ENCODE results near the gene ARMC12.

The ARMC12 gene

GRCh38 chr6:35775031-35775430 is 38.2 kb downstream of the ARMC12 start:
- Histone ChIP-seq H3K4me1 (no peaks in the 10 kb centered on the region), H3K9me3 (no peaks in the 10 kb centered on the region), H3K36me3 (no peaks in the 10 kb centered on the region), H3K27me3 (no peaks in the 10 kb centered on the region), H3K4me3 (ENCODE audit: low read depth, low read length) (no peak overlapping the region)
- TF ChIP-seq, protein P1, sequence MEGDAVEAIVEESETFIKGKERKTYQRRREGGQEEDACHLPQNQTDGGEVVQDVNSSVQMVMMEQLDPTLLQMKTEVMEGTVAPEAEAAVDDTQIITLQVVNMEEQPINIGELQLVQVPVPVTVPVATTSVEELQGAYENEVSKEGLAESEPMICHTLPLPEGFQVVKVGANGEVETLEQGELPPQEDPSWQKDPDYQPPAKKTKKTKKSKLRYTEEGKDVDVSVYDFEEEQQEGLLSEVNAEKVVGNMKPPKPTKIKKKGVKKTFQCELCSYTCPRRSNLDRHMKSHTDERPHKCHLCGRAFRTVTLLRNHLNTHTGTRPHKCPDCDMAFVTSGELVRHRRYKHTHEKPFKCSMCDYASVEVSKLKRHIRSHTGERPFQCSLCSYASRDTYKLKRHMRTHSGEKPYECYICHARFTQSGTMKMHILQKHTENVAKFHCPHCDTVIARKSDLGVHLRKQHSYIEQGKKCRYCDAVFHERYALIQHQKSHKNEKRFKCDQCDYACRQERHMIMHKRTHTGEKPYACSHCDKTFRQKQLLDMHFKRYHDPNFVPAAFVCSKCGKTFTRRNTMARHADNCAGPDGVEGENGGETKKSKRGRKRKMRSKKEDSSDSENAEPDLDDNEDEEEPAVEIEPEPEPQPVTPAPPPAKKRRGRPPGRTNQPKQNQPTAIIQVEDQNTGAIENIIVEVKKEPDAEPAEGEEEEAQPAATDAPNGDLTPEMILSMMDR (IDR thresholded peaks at IDR 0.05; ENCODE audit: low read depth, low read length), result no peak
- no peak for DNase-seq

- peak within 1 kb of the TSS; percentile 68 for H3K4me3 ChIP-seq (ENCODE audit: low read depth, low read length)
- peak; percentile 64 for DNase-seq
- no peaks in the 10 kb centered on the region for H3K9me3 ChIP-seq
- H3K4me1 ChIP-seq, result no peaks in the 10 kb centered on the region
- no peaks in the 10 kb centered on the region for H3K27me3 ChIP-seq
- TF ChIP-seq, protein P1 (IDR thresholded peaks at IDR 0.05; ENCODE audit: low read depth, low read length), result no peak
- H3K36me3 ChIP-seq, result no peaks in the 10 kb centered on the region
Measured at GRCh38 chr6:35776364-35777215, 39.8 kb downstream of the ARMC12 start, which contains the start of gene CLPSL2. CLPSL2 (plus strand) TSS chr6:35776598; CDS start chr6:35776619, 21 bp downstream.

GRCh38 chr6:35777356-35778102 is 40.7 kb downstream of the ARMC12 start:
- TF ChIP-seq, protein P1 (IDR thresholded peaks at IDR 0.05; ENCODE audit: low read depth, low read length), result no peak
- no peak for DNase-seq
- no peaks in the 10 kb centered on the region for H3K27me3 ChIP-seq
- H3K4me1 ChIP-seq, result no peaks in the 10 kb centered on the region
- H3K36me3 ChIP-seq, result no peaks in the 10 kb centered on the region
- no peak overlapping the region for H3K4me3 ChIP-seq (ENCODE audit: low read depth, low read length)
- no peaks in the 10 kb centered on the region for H3K9me3 ChIP-seq

- no peak for DNase-seq
- TF ChIP-seq, protein P1 (IDR thresholded peaks at IDR 0.05; ENCODE audit: low read depth, low read length), result no peak
- H3K4me3 ChIP-seq (ENCODE audit: low read depth, low read length), result no peak overlapping the region
- no peaks in the 10 kb centered on the region for H3K36me3 ChIP-seq
- H3K27me3 ChIP-seq, result no peaks in the 10 kb centered on the region
- no peaks in the 10 kb centered on the region for H3K9me3 ChIP-seq
- H3K4me1 ChIP-seq, result no peaks in the 10 kb centered on the region
Measured at GRCh38 chr6:35778437-35778836, 41.6 kb downstream of the ARMC12 start.

GRCh38 chr6:35780719-35781118 is 43.9 kb downstream of the ARMC12 start, which contains the start of gene CLPSL1:
CLPSL1 (plus strand) TSS chr6:35781019; CDS start chr6:35781111, 92 bp downstream.
- TF ChIP-seq, protein P1 (IDR thresholded peaks at IDR 0.05; ENCODE audit: low read depth, low read length), result no peak
- Histone ChIP-seq H3K4me3 (ENCODE audit: low read depth, low read length) (no peak within 1 kb of the TSS), H3K9me3 (no peaks in the 10 kb centered on the region), H3K27me3 (no peaks in the 10 kb centered on the region), H3K36me3 (no peaks in the 10 kb centered on the region), H3K4me1 (no peaks in the 10 kb centered on the region)
- no peak for DNase-seq

Measured in BE2C (cell line).